T follicular helper cell (primary cell): ENCODE data around the gene ZNHIT3.
"Not testable (repeated sequence)": the region's sequence is repeated elsewhere in the genome, so short reads cannot be mapped to it uniquely, and the experiment has no call there.

ENCODE experiments used
- DNase-seq: peaks from one replicate; pipeline ENCODE4 v3.0.0-alpha.2; 2020; ENCODE audit warnings: low read depth

The ZNHIT3 gene

DNA sequence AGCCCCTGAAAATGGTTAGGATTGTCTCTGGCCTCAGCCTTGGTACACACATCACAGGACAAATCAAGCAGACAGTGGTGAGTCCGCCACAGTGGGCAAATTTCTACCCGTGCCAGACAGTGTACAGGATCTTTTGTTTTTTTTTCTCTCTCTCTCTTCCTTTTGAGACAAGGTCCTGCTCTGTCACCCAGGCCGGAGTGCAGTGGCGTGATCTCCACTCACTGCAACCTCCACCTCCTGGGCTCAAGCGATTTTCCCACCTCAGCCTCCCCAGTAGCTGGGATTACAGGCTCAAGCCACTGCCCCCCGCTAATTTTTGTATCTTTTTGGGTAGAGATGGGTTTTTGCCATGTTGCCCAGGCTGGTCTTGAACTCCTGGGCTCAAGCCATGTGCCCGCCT is 2.5 kb upstream of the ZNHIT3 start:
- not testable (repeated sequence) for DNase-seq

DNA sequence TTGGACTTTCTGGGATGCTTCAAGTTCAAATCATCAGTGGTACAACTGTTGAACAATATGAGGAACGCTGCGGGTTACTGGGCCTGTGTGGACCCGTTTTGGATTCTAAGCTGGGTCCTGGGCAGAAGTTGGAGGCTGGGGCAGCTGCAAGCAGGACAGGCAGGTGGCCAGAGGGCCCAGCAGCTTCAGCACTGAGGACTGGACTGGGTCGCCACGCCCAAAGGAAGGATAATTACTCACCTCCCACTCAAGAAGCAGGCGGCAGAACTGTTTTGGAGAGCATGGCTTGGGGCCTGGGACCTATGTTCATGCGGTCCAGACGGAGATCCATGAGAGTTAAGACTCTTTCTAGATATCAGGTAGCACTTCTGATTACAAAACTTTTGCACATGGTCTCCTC is 1.5 kb upstream of the ZNHIT3 start:
- DNase-seq, result no peak

DNA sequence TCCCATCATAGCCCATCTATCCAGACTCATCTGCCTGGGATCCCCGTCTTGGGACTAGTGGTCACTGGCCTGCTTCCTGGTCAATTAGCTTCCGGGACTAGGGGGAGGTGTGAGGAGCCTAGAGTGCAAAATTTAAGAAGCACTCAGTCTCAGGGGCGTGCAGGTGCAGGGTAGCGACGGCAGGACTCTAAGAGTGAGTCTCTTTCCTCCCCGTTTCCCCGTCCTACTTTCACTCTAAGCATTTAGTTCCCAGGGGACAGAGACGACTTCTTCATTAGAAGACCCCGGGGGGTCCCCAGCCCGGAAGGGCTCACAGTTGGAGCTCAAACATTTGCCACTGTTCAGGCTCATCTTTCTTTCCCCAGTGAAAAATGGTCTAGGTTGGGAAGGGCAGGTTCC is 677 bp upstream of the ZNHIT3 start:
- DNase-seq, result no peak

DNA sequence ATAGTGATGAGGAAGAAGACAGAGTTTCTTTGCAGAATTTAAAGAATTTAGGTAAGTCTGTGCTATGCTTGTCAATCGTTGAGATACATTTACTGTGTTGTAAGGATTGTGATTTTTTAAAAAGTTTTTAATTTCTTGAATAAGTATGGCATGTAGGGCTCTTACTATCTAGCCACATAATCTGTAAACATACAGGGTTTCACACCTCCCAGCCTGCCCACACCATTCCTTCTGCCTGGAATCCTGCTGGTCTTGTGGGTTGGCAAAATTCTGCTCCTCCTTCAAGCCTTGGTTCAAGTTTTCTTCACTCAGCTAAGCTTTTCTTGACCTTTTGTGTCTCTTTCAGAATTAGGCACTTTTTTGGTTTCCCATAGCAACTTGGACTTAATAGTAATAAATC is 7.5 kb downstream of the ZNHIT3 start:
- no peak for DNase-seq

DNA sequence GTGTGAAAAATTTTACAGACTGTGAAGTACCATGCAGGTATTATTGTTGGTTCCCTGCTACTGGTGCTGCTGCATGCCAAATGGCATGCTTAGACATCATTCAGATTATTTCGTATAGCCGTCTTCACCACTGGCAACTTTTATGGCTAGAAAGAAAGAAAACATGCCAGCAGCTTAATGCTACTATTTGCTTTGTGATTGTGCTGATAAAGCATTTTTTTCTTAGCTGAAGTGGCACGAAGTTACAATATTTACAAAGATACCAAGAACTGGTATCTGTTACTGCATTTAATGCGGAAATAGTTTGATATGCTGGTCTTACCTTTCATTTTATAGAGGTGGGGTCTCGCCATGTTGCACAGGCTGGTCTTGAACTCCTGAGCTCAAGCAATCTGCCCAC is 8.2 kb downstream of the ZNHIT3 start:
- no peak for DNase-seq

DNA sequence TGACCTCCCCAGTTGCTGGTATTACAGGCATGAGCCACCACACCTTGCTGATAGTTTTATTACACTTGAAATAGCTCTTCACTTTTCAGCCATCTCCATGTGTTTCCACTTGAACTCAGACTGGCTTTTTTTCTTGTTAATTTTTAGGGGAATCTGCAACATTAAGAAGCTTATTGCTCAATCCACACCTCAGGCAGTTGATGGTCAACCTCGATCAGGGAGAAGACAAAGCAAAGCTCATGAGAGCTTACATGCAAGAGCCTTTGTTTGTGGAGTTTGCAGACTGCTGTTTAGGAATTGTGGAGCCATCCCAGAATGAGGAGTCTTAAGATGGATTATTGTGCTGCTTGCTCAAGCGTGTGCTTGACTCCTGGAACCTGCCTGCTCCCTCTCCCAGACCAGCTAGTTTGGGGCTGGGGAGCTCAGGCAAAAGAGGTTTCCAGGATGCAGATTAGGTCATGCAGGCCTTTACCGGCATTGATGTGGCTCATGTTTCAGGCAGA is 8.6 kb downstream of the ZNHIT3 start:
- DNase-seq, result no peak

DNA sequence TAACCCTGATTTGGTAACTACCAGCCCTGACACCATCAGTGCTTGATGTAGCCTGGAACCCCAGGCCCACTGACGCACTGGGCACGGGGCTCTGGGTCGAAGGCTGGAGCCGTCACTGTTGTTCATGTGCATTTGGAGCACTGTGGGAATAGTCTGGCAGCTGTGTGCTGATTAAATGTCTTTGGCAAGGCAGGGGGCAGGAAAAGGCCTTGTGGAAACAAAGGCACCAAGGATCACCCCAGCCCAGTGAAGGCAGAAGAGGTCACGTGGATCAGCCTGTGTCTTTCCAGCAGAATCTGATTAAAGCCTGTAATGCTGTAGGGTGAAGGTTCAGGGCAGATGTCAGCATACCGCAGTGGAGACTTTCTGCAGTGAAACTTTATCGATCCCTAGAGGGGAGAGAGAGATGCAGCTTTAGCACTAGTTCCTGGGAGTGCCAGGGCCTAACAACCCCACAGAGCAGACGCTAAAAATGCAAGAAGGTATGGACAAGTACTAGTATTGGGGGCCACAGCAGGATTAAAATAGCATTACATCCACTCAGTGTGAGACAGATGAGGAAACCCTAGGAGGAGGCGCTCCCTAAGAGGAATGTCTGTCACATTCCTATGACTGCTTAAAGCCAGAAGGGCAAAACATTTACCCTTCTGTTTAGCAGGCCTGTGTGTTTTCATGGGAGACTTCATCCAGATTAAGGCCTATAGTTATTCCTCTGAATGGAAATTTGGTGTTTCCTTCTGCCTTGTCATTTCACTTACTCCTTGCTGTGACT is 9.7 kb downstream of the ZNHIT3 start:
- no peak for DNase-seq

DNA sequence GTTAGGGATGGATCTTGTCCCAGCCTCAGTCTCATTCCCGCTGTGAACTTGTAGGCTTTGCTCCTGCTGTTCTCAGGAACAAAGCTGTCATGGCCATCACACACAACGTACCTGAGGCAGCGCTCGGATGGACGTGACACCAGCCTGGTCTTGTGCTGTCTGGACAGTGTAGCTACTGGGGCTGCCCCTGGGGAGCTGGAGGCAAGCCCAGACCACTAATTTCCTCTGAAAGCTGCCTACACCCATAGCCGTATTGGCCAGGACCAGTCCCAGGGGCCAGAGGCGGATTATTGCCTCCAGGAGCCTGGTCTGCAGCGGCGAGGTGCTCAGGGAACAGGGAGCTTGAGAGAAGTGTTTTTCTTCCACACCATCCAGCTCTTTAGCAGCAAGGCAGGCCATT is 11.7 kb downstream of the ZNHIT3 start:
- no peak for DNase-seq

DNA sequence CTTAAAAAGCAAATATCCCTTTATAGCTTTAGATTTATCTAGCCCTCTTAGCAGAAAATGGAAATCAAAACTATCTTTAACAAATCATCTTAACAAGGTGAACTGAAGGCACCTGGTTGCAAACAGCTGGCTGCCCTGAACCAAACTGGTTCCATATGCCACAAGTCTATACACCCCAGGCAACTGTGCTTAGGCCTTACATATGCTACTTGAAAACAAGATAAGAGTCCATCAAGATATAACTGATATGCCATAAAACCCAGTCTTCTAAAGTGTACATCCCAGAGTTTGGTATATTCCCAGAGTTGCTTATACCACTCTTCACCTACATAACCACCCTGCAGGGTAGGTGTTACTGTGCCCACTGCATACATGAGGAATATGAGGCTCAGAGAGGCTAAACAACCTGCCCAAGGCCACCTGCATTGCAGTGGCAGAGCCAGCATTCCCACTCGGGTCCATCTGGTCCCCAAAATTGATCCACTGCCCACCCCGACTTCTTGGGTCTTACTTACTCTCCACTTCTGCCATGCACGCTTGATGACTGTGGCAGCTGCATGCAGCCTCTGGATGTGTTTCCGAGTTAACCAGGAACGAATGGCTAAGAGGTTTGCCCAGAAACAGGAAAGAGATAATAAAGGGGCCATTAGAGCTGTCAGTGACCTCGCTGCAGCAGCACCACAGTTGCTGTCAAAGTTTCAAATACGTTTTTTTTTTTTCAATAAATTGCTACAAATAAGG is 12.2 kb downstream of the ZNHIT3 start:
- no peak for DNase-seq

DNA sequence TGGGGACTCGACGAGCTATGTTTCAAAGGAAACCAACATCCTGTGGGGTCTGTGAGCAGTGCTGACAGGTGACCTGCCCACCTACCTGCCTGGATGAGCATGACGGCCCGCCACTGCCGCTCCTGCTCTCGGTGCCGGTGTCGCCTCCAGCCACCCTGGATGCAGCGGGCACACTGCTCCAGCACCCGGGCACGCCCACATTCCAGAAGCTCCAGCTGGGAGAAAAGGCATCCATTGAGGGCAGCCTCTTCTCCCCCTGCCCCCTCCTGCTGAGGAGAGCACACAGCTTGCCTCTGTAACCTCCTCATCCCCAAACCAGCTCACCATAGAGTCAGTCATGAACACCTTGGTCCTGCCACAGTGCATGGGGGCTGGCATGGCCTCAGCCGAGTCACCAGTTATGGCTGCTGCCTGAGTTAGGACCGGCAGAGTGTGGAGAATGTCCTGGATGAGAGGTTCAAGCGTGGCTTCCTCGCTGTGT is 14.3 kb downstream of the ZNHIT3 start:
- no peak for DNase-seq

DNA sequence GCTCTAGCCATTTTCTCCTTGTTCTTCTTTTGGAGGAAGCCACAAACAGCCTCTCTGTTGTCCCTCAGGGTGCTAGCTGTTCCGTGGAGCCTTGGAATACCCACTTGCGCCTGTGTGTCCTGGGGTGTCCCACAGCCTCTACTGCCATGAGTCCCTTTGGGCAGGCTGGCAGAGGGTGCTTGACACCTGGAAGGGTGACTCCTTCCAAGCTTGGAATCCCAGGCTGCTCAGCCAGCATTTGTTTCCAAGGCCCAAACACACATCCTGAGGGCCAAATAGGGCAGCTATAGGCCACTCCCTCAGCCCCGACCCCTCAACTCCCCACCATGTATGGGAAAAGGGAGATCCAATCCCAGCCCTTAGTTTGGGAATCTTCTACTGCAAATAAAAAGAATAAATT is 14.9 kb downstream of the ZNHIT3 start:
- DNase-seq, result no peak

DNA sequence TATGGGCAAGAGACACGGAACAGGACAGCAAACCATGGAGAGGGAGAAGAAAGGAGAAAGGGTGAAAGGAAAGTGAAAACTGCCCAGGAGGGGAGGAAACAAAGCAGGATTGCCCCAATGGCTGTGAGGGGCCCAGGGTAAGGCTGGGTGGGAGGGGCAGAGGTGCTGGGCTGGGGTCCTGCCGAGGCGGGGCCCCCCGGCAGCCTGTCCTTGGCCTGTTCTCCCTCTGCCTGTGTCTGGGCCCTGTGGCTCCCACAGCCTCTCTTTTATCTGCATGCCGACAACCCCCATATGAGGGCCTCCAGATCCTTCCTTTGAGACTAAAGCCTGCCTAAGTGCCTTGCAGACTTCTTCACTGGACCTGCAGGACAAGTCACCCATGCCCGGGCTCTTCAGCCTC is 15.5 kb downstream of the ZNHIT3 start:
- DNase-seq, result no peak

DNA sequence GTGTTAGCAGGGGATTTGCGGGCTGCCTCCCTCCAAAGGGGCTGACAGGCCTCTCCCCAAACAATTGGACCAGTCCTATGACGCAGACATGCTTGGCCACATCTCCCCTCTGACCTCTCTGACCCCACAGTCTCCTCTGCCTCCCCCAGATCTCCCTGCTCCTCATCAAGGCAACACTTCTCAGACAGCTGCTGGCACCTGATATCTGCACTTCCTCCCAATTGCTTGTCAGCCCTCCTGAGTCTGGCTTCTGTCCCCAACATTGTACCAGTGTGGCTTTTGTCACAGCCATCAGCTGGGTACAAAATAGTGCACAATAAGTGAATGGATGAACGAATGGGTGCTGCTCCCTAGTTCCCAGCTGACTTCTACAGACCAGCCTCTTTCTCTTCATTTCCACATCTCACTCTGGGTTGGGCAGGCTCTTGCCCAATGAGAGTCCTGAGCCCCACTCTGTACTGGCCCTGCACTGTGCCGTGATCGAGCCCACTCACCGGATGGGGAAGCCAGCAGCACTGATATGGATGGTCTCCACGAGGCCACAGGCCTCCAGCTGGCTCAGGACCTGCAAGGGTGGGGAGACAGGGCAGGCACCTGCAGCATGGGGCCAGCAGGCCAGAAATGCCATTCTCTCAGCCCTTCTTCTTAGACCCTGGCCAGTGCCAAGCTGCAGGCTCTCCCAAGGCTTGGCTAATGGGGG is 17.1 kb downstream of the ZNHIT3 start:
- DNase-seq, result no peak

DNA sequence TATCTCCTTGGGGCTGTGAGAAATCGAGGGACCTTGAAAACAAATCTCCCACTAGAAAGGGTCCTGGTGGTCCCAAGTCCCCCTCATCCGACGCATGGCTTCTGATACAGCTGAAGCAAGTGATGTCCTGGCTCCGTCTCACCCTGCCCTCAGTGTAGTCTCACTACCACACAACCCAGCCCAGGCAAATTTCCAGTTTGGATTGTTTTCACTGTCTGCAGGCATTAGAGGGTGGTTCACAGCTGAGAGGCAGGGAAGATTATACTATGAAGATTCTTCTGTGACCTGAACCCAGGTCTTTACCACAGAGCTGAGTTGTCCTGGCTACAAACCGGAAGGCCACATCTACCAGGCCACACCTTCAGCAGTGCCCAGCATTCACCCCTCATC is 17.7 kb downstream of the ZNHIT3 start:
- DNase-seq, result no peak

DNA sequence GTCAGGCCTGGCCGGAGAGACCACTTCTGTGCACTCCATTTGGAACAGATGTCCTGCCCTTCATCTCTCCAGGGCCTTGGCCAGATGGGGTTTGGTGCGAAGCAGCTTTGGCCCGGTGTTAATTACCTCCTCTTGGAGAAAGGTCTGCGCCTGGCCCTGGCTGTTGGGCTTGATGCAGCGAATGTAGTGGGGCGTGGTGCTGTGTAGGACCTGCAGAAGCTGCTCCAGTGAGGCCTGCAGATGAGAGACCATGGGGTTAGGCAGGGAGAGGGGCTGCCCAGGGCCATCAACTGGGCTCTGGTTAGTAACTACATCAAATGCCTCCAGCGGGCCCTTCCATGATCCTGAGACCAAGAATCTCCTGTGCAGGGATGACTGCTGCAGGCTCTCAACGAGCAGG is 18.7 kb downstream of the ZNHIT3 start:
- no peak for DNase-seq

DNA sequence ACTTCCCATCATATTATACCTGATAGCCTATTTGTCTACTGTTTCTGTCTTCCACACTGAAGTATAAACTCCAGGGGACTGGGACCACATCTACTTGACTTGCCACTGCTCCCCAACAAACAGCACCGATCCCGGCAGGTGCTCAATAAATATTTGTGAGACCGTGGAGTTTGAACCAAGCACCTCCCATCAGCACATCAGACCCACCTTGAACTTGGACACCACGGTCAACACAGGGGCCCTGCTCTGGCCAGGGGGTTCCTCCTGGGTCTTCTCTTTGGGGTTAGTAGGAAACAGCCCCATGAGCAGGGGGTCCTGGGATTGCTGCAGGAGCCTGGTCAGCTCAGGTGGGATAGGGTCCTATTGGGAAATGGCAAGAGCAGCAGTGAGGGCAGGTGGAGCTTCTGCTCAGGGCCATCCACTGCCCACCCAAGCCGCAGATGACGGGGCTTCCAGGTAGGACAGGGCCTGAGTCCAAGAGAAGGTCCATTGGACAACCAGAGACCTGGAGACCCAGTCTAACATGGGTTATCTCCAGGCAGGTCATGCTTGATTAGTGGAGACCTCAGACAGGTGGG is 19.9 kb downstream of the ZNHIT3 start:
- DNase-seq, result no peak

DNA sequence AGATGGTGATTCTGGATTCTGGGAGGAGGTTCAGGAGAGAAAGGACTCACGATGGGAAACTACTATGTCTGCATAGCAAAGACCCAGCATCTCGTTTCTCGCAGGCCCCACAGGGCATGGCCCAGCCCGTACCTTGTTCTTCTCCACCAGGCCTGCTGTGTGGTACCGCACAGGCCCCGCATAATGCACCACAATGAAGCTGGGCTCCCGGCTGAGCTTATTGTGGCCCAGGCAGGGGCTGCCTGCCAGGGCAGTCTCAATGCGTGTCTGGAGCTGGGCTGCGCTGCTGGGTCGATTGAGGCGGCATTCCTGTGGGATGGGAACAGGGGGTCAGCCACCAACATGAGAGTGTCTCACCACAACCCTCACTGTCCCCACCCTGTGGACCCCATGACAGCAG is 20.4 kb downstream of the ZNHIT3 start:
- no peak for DNase-seq

DNA sequence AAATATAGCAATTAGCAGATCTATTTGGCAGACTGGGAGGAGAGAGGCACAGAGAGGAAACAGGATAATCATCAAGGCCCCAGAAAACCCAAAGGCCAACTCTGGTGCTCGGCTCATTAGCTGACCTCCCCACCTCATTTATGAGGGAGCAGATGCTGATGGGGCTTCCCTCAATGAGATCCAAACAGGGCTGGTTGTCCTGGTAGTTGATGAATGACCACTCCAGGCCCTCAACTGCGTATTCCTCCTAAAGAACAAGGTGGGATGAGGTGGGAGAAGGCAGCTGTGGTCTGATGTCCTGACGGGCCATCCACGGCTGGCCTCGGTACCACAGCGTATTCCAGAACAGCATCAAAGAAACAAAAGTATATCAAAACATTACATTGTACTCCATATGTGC is 20.8 kb downstream of the ZNHIT3 start:
- no peak for DNase-seq

DNA sequence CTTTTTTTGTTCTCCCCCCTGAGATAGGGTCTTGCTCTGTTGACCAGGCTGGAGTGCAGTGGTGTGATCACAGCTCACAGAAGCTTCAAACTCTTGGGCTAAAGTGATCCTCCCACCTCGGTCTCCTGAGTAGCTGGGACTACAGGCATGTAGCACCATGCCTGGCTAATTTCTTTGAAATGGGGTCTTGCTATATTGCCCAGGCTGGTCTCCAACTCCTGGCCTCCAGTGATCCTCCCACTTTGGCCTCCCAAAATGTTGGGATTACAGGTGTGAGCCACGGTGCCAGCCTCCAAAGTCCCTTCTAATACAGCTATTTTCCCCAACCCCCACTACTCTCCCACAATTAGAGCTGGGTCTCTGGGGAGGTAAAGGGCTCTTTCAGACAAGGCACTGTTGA is 22.0 kb downstream of the ZNHIT3 start:
- DNase-seq, result not testable (repeated sequence)

DNA sequence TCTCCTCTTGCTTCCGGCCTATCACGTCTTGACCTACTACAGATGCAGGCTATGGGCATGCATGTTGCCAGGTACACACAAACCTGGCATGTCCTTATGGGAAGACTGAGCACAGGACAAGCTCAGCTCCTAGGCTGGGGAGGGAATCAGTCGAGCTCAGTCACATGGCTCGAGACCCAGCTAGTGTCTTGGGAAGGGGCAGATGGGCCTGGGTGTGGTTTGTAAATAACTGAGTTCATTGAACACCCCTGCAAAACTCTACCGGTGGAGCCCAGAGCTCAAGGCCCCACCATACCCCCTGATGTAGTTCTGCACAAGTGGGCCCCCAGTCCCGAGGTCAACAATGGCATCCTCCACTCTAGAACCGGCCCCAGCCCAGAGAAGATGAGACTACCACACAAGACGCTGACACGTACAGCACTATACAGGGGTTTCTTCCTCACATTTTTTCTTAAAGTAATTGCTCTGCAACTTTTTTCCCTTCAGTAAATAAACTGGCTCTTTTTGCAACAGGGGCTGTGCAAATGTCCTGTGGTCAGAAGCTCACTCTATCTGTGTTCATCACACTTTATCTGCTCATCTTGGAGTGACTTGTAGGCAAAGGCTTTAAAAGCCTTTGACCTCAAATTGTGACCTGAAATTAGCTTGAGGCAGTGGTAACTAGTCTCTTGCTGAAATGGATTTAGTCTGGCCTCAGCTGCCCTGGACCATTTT is 22.9 kb downstream of the ZNHIT3 start:
- DNase-seq, result no peak

DNA sequence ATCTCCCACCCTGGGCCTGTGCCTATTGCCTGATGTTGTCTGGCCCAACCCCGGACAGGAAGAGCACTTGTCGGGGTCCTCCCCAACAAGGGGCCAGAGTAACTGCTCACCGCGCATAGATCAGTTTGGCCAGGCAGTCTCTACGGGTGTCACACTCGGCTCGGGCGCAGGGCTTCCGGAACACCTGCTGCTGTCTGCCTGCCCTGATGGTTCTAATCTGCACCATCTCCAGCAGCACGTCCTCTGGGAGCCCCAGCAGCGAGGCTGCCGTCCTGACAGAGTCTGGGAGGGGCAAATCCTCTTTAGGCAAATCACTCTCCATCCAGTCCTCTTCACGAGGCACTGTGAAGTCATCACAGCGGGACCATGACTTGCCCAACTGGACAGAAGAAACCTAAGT is 24.2 kb downstream of the ZNHIT3 start:
- DNase-seq, result no peak

DNA sequence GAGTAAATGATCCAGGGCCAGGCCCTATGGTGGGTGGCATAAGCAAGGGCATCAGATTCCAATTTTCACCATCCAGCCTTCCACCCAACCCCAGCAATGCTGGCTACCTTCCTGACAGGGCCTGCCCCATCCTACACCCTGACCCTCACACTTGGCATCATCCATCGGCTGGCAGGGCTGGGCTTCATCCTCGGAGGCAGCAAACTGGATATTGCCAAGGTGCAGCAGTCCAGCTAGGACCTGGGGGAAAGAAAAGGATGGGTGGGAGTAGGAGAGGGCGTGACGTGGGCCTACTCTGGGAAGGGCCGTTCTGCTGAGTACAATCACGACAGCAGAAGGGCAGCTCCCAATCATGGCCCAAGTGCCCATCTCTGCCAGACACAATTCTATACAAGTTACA is 24.7 kb downstream of the ZNHIT3 start:
- DNase-seq, result no peak
